T1000 (cell line): ENCODE data around the gene RELA.
"Not testable (repeated sequence)": the region's sequence is repeated elsewhere in the genome, so short reads cannot be mapped to it uniquely, and the experiment has no call there.

Experiments
- DNase-seq: peaks from one replicate; lab custom pipeline; 2025; ENCODE audit warnings: mixed read lengths; lab: John Stamatoyannopoulos, UW

The RELA gene

GRCh38 chr11:65648997-65649493 is 13.7 kb downstream of the RELA start:
- no peak for DNase-seq

GRCh38 chr11:65646958-65647701 is 15.6 kb downstream of the RELA start:
- DNase-seq: no peak

- DNase-seq: no peak
Observed at GRCh38 chr11:65646288-65646957, 16.3 kb downstream of the RELA start.

GRCh38 chr11:65645710-65646109 is 17.0 kb downstream of the RELA start:
- DNase-seq: no peak

- no peak for DNase-seq
Observed at GRCh38 chr11:65644837-65645236, 17.9 kb downstream of the RELA start.

GRCh38 chr11:65643971-65644370 is 18.7 kb downstream of the RELA start:
- no peak for DNase-seq

GRCh38 chr11:65642014-65642671 is 20.6 kb downstream of the RELA start:
- no peak for DNase-seq

GRCh38 chr11:65641297-65642013 is 21.3 kb downstream of the RELA start:
- no peak for DNase-seq

- no peak for DNase-seq
Observed at GRCh38 chr11:65640483-65641296, 22.0 kb downstream of the RELA start.

GRCh38 chr11:65639623-65640482 is 22.9 kb downstream of the RELA start:
- no peak for DNase-seq

- DNase-seq: not testable (repeated sequence)
Observed at GRCh38 chr11:65639228-65639597, 23.5 kb downstream of the RELA start.

GRCh38 chr11:65637794-65638419 is 24.8 kb downstream of the RELA start, which contains the start of gene SIPA1:
TSS of gene SIPA1 (plus strand) at chr11:65638101. CDS start at chr11:65640922, 2,821 bp downstream.
- DNase-seq: peak; percentile 72

- no peak for DNase-seq
Observed at GRCh38 chr11:65637032-65637557, 25.6 kb downstream of the RELA start.

- no peak for DNase-seq
Observed at GRCh38 chr11:65636108-65637031, 26.3 kb downstream of the RELA start.

GRCh38 chr11:65634905-65635731 is 27.6 kb downstream of the RELA start:
- DNase-seq: no peak

- no peak for DNase-seq
Observed at GRCh38 chr11:65634440-65634839, 28.3 kb downstream of the RELA start.

GRCh38 chr11:65634109-65634436 is 28.6 kb downstream of the RELA start:
- DNase-seq: no peak
